Measurements from ENCODE around the gene FYN.

FYN gene

GRCh38 chr6:111845441-111845871, 27.8 kb downstream of the FYN start:
- ChIA-PET POLR2A (no interaction called here), CTCF (interaction anchor here (0.6 to 1.1 kb wide), 3 partner anchors 19 to 119 kb away, joined by 3 to 4 read pairs (median 3); no protein-coding TSS in a partner anchor)
- no peak overlapping the region for H3K4me3 ChIP-seq (ENCODE audit: low read depth, low read length)
- no peak for DNase-seq (ENCODE audit: low read depth, low spot score)
- no peak for TF ChIP-seq CTCF (IDR thresholded peaks at IDR 0.05; ENCODE audit: insufficient read depth, low read length, missing control alignments)

- DNase-seq (ENCODE audit: low read depth, low spot score): no peak
- POLR2A ChIA-PET: no interaction called here
Observed at GRCh38 chr6:111844921-111845320, 28.3 kb downstream of the FYN start.

GRCh38 chr6:111844376-111844775, 28.9 kb downstream of the FYN start:
- ChIA-PET POLR2A (interaction anchor here (1.0 kb wide), 1 partner anchor 20 kb away, joined by 3 read pairs; no protein-coding TSS in a partner anchor), CTCF (interaction anchor here (1.0 to 1.9 kb wide), 6 partner anchors 10 to 152 kb away, joined by 3 to 7 read pairs (median 4); no protein-coding TSS in a partner anchor)

More at GRCh38 chr6:111844921-111845320, 28.3 kb downstream of the FYN start:
- H3K4me3 ChIP-seq (ENCODE audit: low read depth, low read length): no peak overlapping the region
- peak; percentile 9 for TF ChIP-seq CTCF (IDR thresholded peaks at IDR 0.05; ENCODE audit: insufficient read depth, low read length, missing control alignments)
- CTCF ChIA-PET: interaction anchor here (1.1 kb wide), 1 partner anchor 19 kb away, joined by 4 read pairs; no protein-coding TSS in a partner anchor

GRCh38 chr6:111843347-111844147, 29.7 kb downstream of the FYN start:
- no peak for DNase-seq (ENCODE audit: low read depth, low spot score)
- H3K4me3 ChIP-seq (ENCODE audit: low read depth, low read length): no peak overlapping the region
- no peak for TF ChIP-seq CTCF (IDR thresholded peaks at IDR 0.05; ENCODE audit: insufficient read depth, low read length, missing control alignments)
- POLR2A ChIA-PET: interaction anchor here (1.0 kb wide), 1 partner anchor 19 kb away, joined by 3 read pairs; no protein-coding TSS in a partner anchor
- CTCF ChIA-PET: interaction anchor here (1.0 to 1.9 kb wide), 6 partner anchors 9 to 153 kb away, joined by 3 to 7 read pairs (median 4); no protein-coding TSS in a partner anchor

More at GRCh38 chr6:111844376-111844775, 28.9 kb downstream of the FYN start:
- no peak overlapping the region for H3K4me3 ChIP-seq (ENCODE audit: low read depth, low read length)
- no peak for TF ChIP-seq CTCF (IDR thresholded peaks at IDR 0.05; ENCODE audit: insufficient read depth, low read length, missing control alignments)
- no peak for DNase-seq (ENCODE audit: low read depth, low spot score)

- ChIA-PET POLR2A (no interaction called here), CTCF (interaction anchor here (0.8 to 1.9 kb wide), 3 partner anchors 12 to 94 kb away, joined by 3 to 7 read pairs (median 5); no protein-coding TSS in a partner anchor)
- TF ChIP-seq CTCF (IDR thresholded peaks at IDR 0.05; ENCODE audit: insufficient read depth, low read length, missing control alignments): no peak
- no peak for DNase-seq (ENCODE audit: low read depth, low spot score)
- H3K4me3 ChIP-seq (ENCODE audit: low read depth, low read length): no peak overlapping the region
Observed at GRCh38 chr6:111842891-111843290, 30.4 kb downstream of the FYN start.

- no peak overlapping the region for H3K4me3 ChIP-seq (ENCODE audit: low read depth, low read length)
- TF ChIP-seq CTCF (IDR thresholded peaks at IDR 0.05; ENCODE audit: insufficient read depth, low read length, missing control alignments): no peak
- CTCF ChIA-PET: interaction anchor here (0.8 to 2.3 kb wide), 3 partner anchors 12 to 94 kb away, joined by 3 to 8 read pairs (median 7); no protein-coding TSS in a partner anchor
- POLR2A ChIA-PET: interaction anchor here (0.7 kb wide), 1 partner anchor 8 kb away, joined by 3 read pairs; no protein-coding TSS in a partner anchor
- no peak for DNase-seq (ENCODE audit: low read depth, low spot score)
Observed at GRCh38 chr6:111842271-111842822, 30.9 kb downstream of the FYN start.
